DMS53 treated with DMSO at 0.1 percent for 48 hours (cell line): ENCODE results near the gene JAKMIP1.
"Not testable (repeated sequence)": the region's sequence is repeated elsewhere in the genome, so short reads cannot be mapped to it uniquely, and the experiment has no call there.

ENCODE experiments used
- DNase-seq: peaks from one replicate; lab custom pipeline; 2025; ENCODE audit not compliant: unreplicated experiment; lab: John Stamatoyannopoulos, UW

The JAKMIP1 gene

DNA sequence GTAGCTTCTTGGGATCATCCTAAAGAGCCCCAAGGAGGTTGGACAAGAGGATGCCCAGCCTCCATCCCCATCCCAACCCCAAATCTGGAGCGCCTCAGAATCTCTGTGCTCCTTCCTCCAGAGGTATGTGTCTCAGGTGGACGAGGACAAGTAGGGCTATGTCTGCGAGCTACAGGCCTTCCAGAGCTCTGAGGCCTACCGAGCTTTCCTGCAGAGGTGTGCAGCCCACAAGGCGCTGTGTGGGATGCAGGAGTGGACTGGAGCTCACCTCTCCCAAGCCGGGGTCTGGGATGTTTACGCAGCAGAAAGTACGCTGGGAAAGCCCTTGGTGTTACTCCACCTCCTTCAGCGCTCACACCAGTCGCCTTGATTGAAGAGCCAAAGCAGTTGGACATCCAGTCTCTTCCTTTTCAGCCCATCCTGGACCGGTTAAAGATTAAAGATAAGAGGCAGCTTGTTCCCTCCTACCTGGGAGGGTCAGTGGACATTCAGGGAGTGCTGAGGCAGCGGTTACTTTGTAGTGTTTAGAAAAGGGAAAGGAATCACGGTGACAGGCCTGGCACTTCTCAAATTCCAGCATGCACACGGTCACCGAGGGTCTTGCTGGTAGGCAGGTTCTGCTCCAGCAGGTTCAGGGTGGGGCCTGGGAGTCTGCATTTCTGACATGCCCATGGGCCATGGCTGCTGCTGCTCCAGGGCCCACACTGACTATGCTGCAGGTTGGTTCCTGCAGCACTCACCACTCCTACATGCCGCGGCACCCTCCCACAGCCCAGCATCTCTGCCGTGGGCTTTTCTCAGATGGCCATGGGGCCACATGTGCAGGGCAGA, 29.5 kb upstream of the JAKMIP1 start:
- no peak for DNase-seq

GRCh38 chr4:6229095-6229494, 28.7 kb upstream of the JAKMIP1 start:
- DNase-seq: peak; percentile 57

GRCh38 chr4:6228158-6229067, 28.1 kb upstream of the JAKMIP1 start:
- DNase-seq: no peak

DNA sequence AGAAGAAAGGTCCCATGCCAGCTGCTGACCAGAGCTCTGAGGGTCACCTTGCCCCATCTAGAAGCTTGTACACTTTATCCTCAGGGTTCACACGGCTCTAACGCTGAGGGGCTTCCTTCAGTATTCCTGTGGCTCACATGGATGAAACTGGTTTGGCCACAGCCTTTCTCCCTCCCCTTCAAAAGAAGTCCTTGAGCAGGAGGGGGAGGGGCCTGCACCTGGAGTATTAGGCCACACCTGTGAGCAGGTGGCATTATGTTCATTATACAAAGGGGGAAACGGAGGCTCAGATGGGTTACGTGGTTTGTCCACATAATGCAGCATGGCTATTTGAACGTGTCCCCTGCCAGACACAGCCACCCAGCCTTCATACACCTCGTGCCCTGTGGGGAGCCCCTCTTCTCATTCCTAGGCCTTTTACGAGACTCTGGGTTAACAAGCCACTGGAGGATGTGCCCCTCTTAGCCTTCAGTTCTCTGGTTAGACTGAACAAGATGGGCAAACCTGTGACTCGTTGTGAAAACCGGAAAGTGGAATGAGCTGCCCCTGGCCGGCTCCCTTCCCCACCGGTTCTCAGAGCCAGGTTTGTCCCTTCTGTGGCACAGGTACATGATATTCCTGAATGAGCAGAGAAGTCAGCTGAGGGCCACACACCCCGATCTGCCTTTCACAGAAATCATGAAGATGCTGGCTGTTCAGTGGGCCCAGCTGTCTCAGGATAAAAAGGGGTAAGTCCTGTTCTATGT, 27.2 kb upstream of the JAKMIP1 start:
- DNase-seq: peak; percentile 42

DNA sequence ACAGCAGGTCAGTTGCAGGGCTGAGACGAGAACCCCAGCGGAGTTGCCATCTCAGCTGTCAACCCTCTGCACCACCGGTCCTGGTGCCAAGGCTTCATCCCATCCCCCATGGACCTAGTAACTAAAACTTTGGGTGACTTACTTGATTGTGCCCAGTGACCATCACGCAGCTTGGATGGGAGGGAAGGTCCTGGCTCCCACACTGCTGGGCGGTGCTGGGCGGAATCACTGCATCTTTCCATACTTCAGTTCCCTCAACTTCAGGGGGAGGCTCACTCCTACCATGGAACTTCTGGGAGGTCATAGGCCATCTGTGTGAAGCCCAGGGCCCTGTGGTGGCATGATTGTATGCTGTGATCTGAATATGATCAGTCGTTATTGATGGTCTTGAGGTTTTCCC, 26.2 kb upstream of the JAKMIP1 start:
- no peak for DNase-seq

- no peak for DNase-seq
These were observed 25.1 kb upstream of the JAKMIP1 start for GRCh38 chr4:6225469-6225868.

GRCh38 chr4:6224735-6225134, 24.4 kb upstream of the JAKMIP1 start:
- DNase-seq: no peak

DNA sequence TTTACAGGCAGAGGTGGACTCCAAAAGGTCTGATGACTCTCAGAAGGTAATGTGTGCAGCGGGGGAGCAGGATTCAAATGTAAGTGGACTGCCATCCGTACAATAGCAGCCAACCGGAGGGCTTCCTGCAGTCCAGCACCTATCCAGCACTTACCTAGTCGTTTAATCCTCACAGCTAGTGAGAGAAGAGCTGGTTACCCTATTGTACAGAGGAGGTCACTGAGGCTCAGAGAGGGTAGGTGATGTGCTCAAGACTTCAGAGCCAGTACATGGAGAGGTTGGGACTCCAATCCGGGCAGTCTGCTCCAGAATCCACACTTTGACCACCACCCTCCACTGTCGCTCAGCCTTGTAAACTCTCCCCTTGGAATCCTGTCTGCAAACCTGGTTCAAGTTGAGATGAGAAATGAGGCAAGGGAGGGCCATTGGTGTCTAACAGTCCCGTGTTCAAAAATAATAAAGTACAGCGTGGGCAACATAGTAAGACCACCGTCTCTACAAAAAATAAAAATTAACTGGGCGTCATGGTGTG, 22.5 kb upstream of the JAKMIP1 start:
- peak; percentile 34 for DNase-seq

GRCh38 chr4:6221851-6222760, 21.8 kb upstream of the JAKMIP1 start:
- peak; percentile 38 for DNase-seq

DNA sequence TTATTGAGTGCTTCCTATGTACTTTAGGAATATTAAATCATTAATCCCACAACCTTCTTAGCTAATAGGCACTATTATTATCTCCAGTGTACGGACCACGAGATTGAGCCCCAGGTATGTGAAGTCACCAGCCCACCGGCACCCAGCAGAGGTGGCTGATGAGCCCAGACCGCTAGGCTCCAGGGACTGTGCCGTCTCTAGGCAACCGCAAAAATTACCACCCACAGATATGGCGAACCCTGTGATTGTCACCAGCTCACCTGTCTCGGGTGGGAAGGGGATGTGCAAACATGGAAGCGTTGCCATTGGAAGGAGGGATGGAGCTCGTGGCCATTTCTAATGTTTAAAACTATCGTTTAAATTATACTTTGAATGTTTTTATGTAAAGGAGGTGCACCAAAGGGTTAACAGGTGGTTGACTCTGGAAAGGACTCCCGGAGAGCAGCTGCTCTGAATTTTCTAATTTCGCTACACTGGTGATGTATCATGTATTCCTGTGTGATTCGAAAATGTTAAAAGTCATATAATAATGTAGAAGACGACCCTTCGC, 21.0 kb upstream of the JAKMIP1 start:
- DNase-seq: no peak

GRCh38 chr4:6217716-6218381, 17.5 kb upstream of the JAKMIP1 start:
- DNase-seq: no peak

DNA sequence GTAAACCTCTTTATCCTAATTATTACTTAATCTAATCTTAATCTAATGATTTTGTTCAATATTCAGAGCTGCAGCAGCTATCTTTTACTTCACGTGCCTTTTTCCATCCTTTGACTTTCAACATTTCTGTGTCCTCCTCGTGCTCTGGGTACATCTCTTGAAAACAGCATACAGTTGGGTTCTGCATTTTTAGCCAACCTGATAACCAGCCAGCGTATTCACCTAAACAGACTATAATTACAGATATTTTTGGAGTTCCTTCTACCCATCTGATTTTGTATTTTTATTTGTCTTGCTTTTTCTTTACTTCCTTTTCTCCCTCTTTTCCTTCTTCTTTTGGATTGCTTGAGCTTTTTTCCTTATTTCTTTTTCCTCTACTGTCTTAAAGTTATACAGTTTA, 16.2 kb upstream of the JAKMIP1 start:
- DNase-seq: no peak

GRCh38 chr4:6209921-6210320, 9.6 kb upstream of the JAKMIP1 start:
- no peak for DNase-seq

DNA sequence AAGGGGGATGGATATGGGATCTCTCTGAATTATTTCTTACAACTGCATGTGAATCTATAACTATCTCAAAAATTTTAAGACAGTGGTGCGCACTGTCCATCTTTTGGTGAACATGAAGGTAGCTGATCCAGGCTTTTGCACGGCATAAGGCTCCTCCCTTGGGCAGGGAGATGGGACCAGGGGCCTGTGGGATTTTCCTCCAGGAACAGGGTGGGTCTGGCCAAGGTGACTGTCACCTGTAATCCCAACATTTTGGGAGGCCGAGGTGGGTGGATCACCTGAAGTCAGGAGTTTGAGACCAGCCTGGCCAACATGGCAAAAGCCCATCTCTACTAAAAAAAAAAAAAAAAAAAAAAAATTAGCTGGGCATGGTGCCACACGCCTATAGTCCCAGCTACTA, 8.9 kb upstream of the JAKMIP1 start:
- not testable (repeated sequence) for DNase-seq

- no peak for DNase-seq
These were observed 8.1 kb upstream of the JAKMIP1 start for GRCh38 chr4:6208416-6208815.

- no peak for DNase-seq
These were observed 7.3 kb upstream of the JAKMIP1 start for GRCh38 chr4:6207602-6208001.

DNA sequence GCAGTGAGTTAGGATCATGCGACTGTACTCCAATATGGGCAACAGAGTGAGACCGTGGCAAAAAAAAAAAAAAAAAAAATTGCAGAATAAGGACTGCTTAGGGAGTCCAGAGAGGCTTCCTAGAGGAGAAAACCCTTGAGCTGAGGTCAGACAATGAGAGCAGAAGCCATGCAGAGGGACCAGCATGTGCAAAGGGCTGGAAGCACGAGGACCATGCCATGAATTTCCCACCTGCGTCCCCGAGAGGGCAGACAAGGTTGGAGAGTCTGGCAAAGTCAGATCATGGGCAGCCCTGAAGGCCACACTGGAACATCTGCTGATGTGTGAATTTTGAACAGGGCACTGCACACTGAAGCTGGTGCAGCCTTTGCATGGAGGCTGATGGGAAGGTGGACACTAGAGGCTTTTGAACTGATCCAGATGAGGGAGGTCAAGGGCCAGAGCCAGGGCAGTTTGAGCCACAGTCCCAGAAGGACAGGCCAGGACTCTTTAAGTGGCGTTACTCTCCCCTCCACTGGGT, 6.5 kb upstream of the JAKMIP1 start:
- DNase-seq: no peak

DNA sequence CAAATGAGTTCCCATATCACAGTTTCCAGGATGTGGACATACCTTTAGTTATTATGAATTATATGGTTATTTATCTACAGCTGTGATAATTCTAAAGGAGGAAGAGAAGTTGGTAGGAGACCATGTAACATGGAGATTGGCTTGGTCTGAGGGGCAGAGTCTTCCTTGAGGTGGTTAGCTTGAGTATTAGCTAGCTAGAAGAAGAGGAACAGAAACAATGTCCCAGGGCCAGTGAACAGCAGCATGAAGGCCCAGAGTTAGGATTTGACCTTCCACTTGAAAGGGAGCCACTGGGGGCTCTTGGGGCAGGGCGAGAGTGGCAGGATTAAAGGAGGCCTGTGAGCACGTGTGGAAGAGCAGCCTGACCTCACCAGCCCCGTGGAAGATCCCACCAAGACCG, 5.6 kb upstream of the JAKMIP1 start:
- no peak for DNase-seq

DNA sequence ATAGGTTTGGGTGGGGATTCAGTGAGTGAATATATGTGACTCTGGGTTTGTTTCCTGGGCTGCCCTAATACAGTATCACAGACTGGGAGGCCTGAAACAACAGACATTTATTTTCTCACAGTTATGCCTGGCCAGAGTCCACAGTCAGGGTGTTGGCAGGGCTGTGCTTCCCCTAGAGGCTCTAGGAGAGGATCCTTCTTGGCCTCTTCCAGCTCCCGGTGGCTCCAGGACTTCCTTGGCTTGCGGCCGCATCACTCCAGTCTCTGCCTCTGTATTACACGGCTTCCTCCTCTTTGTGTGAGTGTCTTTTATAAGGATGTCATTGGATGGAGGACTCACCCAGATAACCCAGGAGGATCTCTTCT, 5.2 kb upstream of the JAKMIP1 start:
- no peak for DNase-seq
